Fibroblast of skin of back (primary cell): Measurements from ENCODE around the gene PHOSPHO1.
"Not testable (repeated sequence)": the region's sequence is repeated elsewhere in the genome, so short reads cannot be mapped to it uniquely, and the experiment has no call there.

Experiments used
- DNase-seq: peaks from one replicate; pipeline ENCODE4 v3.0.0-alpha.2; 2013

Gene PHOSPHO1

GRCh38 chr17:49191409-49191916, 39.1 kb downstream of the PHOSPHO1 start:
- DNase-seq, result no peak

- no peak for DNase-seq
Measured at GRCh38 chr17:49190932-49191331, 39.7 kb downstream of the PHOSPHO1 start.

GRCh38 chr17:49187301-49187700, 43.3 kb downstream of the PHOSPHO1 start:
- DNase-seq, result no peak

GRCh38 chr17:49185381-49185780, 45.2 kb downstream of the PHOSPHO1 start:
- not testable (repeated sequence) for DNase-seq

- DNase-seq, result not testable (repeated sequence)
Measured at GRCh38 chr17:49184522-49184921, 46.1 kb downstream of the PHOSPHO1 start.

GRCh38 chr17:49183801-49184200, 46.8 kb downstream of the PHOSPHO1 start:
- no peak for DNase-seq

GRCh38 chr17:49183341-49183740, 47.2 kb downstream of the PHOSPHO1 start:
- no peak for DNase-seq

GRCh38 chr17:49180998-49181635, 49.5 kb downstream of the PHOSPHO1 start:
- no peak for DNase-seq

GRCh38 chr17:49180303-49180702, 50.3 kb downstream of the PHOSPHO1 start:
- DNase-seq, result peak; percentile 59

- DNase-seq, result not testable (repeated sequence)
Measured at GRCh38 chr17:49175978-49176377, 54.6 kb downstream of the PHOSPHO1 start.
